Sigmoid colon (tissue), 7 donors: ENCODE measurements around the gene FNIP2. TPM values are rescaled to one million over a fixed set of nuclear protein-coding genes. Genes with fewer than 3 reads are reported as not detected.
"Not testable (repeated sequence)": the region's sequence is repeated elsewhere in the genome, so short reads cannot be mapped to it uniquely, and the experiment has no call there.

Experiments used
- DNase-seq: peaks from one replicate; pipeline ENCODE4 v3.0.0-alpha.2; 2019
- H3K27ac ChIP-seq, 4 donors: fragments of 200-600 bp; sonication (generic); one replicate each; pipeline ENCODE4 v1.5.1; 2016 to 2019; ENCODE audit warnings: mild to moderate bottlenecking in 1 of 4
- H3K27me3 ChIP-seq, 3 donors: fragments of 200-600 bp; sonication (generic); one replicate each; pipeline ENCODE4 v1.5.1; 2019; ENCODE audit warnings: mild to moderate bottlenecking in 1 of 3
- H3K36me3 ChIP-seq, 4 donors: fragments of 200-600 bp; sonication (generic); one replicate each; pipeline ENCODE4 v1.5.1; 2016 to 2019
- H3K4me1 ChIP-seq, 4 donors: fragments of 200-600 bp; sonication (generic); one replicate each; pipeline ENCODE4 v1.5.1; 2017 to 2019
- H3K4me3 ChIP-seq, 4 donors: fragments of 200-600 bp; sonication (generic); one replicate each; pipeline ENCODE4 v1.5.1; 2017 to 2019; ENCODE audit warnings: mild to moderate bottlenecking in 2 of 4, moderate library complexity in 1 of 4
- H3K9me3 ChIP-seq, 4 donors: fragments of 200-600 bp in 3 of 4; sonication (generic) in 3 of 4; one replicate each; pipeline versions ENCODE4 v1.5.1 to v1.6.1; 2013 to 2019
- EP300 ChIP-seq, 4 donors: sonication (generic); formaldehyde crosslinking; IDR thresholded peaks; one replicate each; pipeline ENCODE4 v1.6.1; 2017; ENCODE audit warnings: antibody characterized with exemption in 4 of 4
- POLR2A ChIP-seq, 2 donors: fragments of 450-650 bp; IDR thresholded peaks; one replicate each; pipeline ENCODE4 v1.6.1; 2016; ENCODE audit warnings: antibody characterized with exemption in 2 of 2, mild to moderate bottlenecking in 2 of 2, moderate library complexity in 2 of 2
- POLR2AphosphoS5 ChIP-seq, 4 donors: sonication (generic); formaldehyde crosslinking; IDR thresholded peaks; one replicate each; pipeline ENCODE4 v1.6.1; 2017; ENCODE audit warnings: antibody characterized with exemption in 4 of 4
- WGBS, 2 donors: extraction: QIAGEN DNeasy Blood & Tissue Kit; methylation state at CpG; one replicate each; pipeline ENCODE4 v1.1.7; 2013; 5-methylcytosine and 5-hydroxymethylcytosine counted together
- intact Hi-C: fragments of 100-400 bp; cut with DNase I; formaldehyde crosslinking; loops from one replicate; pipeline ENCODE4 v1.15.1; 2023
- polyA plus RNA-seq, 3 donors: library from polyadenylated mRNA; stranded (reverse); fragments of 200-250 nt; gene quantifications; one replicate each; pipeline ENCODE4 v1.2.3, GENCODE V29; 2013
- total RNA-seq, 4 donors: library from RNA; depleted of rRNA; stranded (reverse); fragments of >200 nt; gene quantifications; one replicate each; pipeline ENCODE4 v1.1.0, GENCODE V29; 2016
- TF ChIP-seq, protein P1 (sequence below), 4 experiments: fragments of 450-650 bp in 3 of 4; fragments of 200-600 bp in 1 of 4; IDR thresholded peaks; one replicate each; pipeline ENCODE4 v1.5.1; 2016 to 2019; ENCODE audit warnings: antibody characterized with exemption in 4 of 4, mild to moderate bottlenecking in 3 of 4, moderate library complexity in 2 of 4
- donor health status: healthy with polysubstance abuse.
- donor health status: Bipolar disorder and iron deficiency.
- donor health status: healthy.

The FNIP2 gene
- total and polyA plus RNA-seq, 7 donors, result 14.4 to 38.9 (median 35.2) TPM

DNA sequence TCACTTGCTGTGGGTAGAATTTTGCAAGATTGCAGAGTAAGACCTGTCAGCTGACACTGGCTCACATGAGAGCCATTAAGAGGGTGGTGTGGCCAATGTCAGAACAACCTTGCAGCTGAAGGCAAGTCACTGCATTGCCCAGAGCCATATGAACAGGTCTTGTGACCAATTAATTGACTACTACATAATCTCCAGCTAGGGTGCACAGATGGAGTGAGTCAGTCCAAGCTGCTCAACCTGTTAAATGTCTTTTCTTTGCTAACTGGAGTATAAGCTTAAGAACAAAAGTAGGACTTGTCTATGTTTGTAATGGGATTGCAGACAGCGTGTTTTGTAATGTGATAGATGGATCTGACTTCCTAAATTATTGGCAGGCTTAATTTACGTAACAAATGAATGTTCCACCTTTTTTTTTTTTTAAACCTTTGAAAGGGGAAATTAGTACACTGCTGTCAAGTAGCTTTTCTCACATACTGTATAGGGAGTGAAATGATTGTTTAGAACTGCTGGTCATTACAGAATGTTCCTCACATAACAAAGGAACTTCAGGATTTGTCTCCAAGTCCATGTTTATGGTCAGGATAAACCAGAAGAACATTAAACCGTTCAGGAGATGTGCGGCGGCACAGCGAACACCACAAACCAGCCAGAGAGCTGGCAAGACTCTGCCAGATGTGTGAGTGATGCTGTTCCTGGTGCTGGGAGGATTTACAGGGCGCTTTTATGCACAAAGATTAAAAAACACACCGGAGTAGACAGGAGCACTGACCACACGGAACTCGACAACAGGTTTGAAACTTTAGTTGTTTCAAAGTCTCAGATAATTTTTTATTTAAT is 37.0 kb downstream of the FNIP2 start:
- Histone ChIP-seq H3K4me3 (no peak overlapping the region), H3K27me3 (no peaks in the 10 kb centered on the region), H3K9me3 (no peaks in the 10 kb centered on the region), H3K27ac (peak overlapping the region; percentile 41 to 72 (median 68)), H3K4me1 (peaks cover 0 to 66% (median 47%) of the 10 kb centered on the region in 4 donors), H3K36me3 (no peaks in the 10 kb centered on the region)
- intact Hi-C loops, result no loop called here
- WGBS, 2 donors, result 88 to 90% methylated on average over 10 of the region's 10 CpGs
- peak in 1 of 4 donors; percentile 28 for TF ChIP-seq EP300 (IDR thresholded peaks at IDR 0.05)
- peak; percentile 15 to 59 (median 39) for TF ChIP-seq POLR2AphosphoS5 (IDR thresholded peaks at IDR 0.05)
- no peak for TF ChIP-seq POLR2A (IDR thresholded peaks at IDR 0.05)
- TF ChIP-seq, protein P1, sequence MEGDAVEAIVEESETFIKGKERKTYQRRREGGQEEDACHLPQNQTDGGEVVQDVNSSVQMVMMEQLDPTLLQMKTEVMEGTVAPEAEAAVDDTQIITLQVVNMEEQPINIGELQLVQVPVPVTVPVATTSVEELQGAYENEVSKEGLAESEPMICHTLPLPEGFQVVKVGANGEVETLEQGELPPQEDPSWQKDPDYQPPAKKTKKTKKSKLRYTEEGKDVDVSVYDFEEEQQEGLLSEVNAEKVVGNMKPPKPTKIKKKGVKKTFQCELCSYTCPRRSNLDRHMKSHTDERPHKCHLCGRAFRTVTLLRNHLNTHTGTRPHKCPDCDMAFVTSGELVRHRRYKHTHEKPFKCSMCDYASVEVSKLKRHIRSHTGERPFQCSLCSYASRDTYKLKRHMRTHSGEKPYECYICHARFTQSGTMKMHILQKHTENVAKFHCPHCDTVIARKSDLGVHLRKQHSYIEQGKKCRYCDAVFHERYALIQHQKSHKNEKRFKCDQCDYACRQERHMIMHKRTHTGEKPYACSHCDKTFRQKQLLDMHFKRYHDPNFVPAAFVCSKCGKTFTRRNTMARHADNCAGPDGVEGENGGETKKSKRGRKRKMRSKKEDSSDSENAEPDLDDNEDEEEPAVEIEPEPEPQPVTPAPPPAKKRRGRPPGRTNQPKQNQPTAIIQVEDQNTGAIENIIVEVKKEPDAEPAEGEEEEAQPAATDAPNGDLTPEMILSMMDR (IDR thresholded peaks at IDR 0.05), result no peak
- DNase-seq, result no peak

DNA sequence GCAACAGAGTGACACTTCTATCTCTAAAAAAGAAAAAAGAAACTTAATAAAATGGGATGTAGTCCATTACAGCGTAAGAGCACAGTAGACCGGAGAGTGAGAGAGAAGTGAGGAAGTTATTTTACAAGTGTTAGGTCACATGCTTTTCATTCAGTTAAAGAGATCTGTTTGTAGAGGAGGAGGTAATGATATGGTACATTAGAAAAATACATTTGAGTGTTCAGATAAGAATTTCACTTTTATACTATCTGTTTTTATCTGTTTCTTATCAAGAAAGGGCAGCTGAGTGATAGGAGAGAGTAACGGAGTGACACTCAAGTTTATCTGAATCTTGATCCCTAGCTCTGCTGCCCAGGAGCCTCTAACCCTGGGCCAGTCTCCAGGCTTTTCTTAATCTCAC is 38.9 kb downstream of the FNIP2 start:
- Histone ChIP-seq H3K4me1 (peaks cover 0 to 73% (median 56%) of the 10 kb centered on the region in 4 donors), H3K36me3 (no peaks in the 10 kb centered on the region), H3K27me3 (no peaks in the 10 kb centered on the region), H3K9me3 (no peaks in the 10 kb centered on the region), H3K4me3 (no peak overlapping the region), H3K27ac (peak overlapping the region in 1 of 4 donors; percentile 21)
- intact Hi-C loops, result no loop called here
- TF ChIP-seq, protein P1 (IDR thresholded peaks at IDR 0.05), result no peak
- TF ChIP-seq EP300 (IDR thresholded peaks at IDR 0.05) (no peak), POLR2A (IDR thresholded peaks at IDR 0.05) (no peak), POLR2AphosphoS5 (IDR thresholded peaks at IDR 0.05) (no peak)
- no peak for DNase-seq
- 20 to 53% methylated on average over 3 of the region's 3 CpGs for WGBS, 2 donors

DNA sequence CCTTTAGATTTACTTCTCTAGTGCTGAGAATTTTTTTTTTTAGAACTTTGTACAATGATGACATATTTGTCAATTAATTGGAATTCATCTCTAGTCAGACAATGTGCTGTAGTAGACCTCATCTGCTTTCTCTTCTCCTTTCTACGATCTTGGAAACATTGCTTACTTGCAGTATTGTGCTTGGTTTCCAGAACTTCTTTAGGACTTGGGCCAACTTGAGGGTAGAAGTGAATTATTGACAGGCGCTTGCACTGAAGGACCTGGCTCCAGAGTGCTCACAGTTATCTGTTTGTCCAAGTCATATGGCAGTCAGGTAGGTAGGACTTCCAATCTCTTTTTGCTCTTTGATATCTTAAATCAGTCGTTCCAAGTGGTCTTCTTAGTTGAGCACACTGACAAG is 39.6 kb downstream of the FNIP2 start:
- TF ChIP-seq POLR2A (IDR thresholded peaks at IDR 0.05) (no peak), POLR2AphosphoS5 (IDR thresholded peaks at IDR 0.05) (no peak), EP300 (IDR thresholded peaks at IDR 0.05) (no peak)
- TF ChIP-seq, protein P1 (IDR thresholded peaks at IDR 0.05), result no peak
- H3K9me3 ChIP-seq, result no peaks in the 10 kb centered on the region
- 19 to 71% methylated on average over 3 of the region's 3 CpGs for WGBS, 2 donors
- H3K27ac ChIP-seq, result peak overlapping the region in 2 of 4 donors; percentile 83
- H3K27me3 ChIP-seq, result no peaks in the 10 kb centered on the region
- intact Hi-C loops, result no loop called here
- H3K4me3 ChIP-seq, result no peak overlapping the region
- DNase-seq, result no peak
- no peaks in the 10 kb centered on the region for H3K36me3 ChIP-seq
- H3K4me1 ChIP-seq, result peaks cover 0 to 73% (median 56%) of the 10 kb centered on the region in 4 donors

DNA sequence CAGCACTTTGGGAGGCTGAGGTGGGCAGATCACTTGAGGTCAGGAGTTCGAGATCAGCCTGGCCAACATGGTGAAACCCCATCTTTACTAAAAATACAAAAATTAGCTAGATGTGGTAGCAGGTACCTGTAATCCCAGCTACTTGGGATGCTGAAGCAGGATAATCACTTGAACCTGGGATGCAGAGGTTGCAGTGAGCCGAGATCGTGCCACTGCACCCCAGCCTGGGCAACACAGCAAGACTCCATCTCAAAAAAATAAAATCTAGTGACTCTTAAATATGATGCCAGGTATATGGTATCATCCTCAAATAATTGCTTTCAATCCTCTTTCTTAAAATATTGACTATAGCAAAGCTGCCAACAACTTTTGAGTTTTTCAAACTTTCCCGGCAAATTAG is 40.4 kb downstream of the FNIP2 start:
- peak overlapping the region; percentile 73 to 86 (median 83) for H3K27ac ChIP-seq
- WGBS, 2 donors, result 87 to 92% methylated on average over 4 of the region's 4 CpGs
- H3K4me1 ChIP-seq, result peaks cover 0 to 78% (median 59%) of the 10 kb centered on the region in 4 donors
- H3K27me3 ChIP-seq, H3K9me3 ChIP-seq, H3K4me3 ChIP-seq, intact Hi-C loops, DNase-seq, H3K36me3 ChIP-seq: not testable (repeated sequence)

DNA sequence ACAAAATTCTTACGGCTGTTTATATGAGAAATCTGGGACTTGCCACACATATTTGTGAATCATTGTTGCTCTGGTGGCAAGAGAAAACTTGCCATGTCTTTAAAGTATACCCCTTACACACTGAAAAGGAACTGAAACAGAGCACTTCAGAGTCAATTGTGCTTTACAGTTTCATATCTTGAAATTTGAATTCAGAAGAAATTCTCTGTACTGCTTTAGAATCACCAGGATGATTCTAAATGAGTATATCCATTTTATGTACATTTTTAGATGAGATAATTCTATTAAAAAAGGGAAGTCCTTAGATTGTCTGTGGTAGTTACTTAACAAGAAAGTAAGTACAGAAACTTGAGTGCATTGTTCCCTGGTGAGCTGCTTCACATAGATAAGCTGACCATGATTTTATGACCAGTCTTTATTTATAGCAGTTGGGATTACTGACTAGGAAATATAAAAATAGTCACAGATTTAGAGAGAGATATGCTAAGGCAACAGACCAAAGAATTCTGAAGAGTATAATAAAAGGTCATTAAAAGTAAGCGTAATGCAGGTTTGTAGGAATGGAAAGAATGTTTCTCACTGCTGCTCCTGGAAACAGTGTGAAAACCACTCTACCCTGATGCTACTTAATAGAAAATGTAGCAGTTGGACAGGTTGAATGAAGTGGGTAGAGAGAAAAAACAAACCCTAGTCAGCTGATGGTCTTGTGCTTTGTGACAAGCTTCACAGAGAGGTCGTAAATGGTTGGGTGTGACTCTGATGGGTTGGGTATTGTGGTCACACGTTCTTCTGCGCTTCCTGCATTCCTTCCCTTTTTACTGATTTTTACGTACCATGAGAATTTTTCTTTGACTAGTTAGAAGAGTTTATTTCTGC is 41.0 kb downstream of the FNIP2 start:
- intact Hi-C loops, result loop anchor here (5.0 kb wide), 1 partner anchor 43 kb away; the partner anchor contains the start of gene FNIP2
- TF ChIP-seq, protein P1 (IDR thresholded peaks at IDR 0.05), result no peak
- TF ChIP-seq POLR2AphosphoS5 (IDR thresholded peaks at IDR 0.05) (peak; percentile 17 to 83 (median 40)), EP300 (IDR thresholded peaks at IDR 0.05) (peak in 3 of 4 donors; percentile 1 to 79 (median 18))
- peak overlapping the region; percentile 73 to 86 (median 83) for H3K27ac ChIP-seq
- peaks cover 0 to 85% (median 66%) of the 10 kb centered on the region in 4 donors for H3K4me1 ChIP-seq
- H3K36me3 ChIP-seq, result no peaks in the 10 kb centered on the region
- peak overlapping the region in 1 of 4 donors; percentile 16 for H3K4me3 ChIP-seq
- WGBS, 2 donors, result 16 to 17% methylated on average over 6 of the region's 6 CpGs
- no peaks in the 10 kb centered on the region for H3K27me3 ChIP-seq
- H3K9me3 ChIP-seq, result no peaks in the 10 kb centered on the region
- no peak for DNase-seq
